Type B pancreatic cell (in vitro differentiated cells): Measurements from ENCODE around the gene C1orf50. TPM values are rescaled to one million over a fixed set of nuclear protein-coding genes. Genes with fewer than 3 reads are reported as not detected.

Experiments used
- DNase-seq: peaks from one replicate; pipeline ENCODE4 v3.0.0; 2021; ENCODE audit warnings: mixed read lengths; ENCODE audit not compliant: unreplicated experiment; ENCODE audit errors: extremely low spot score
- H3K27ac Mint-ChIP-seq: 2 replicates; pipeline ENCODE4 v1.8.0; 2021; ENCODE audit warnings: mild to moderate bottlenecking, mixed read lengths
- H3K27me3 Mint-ChIP-seq: 2 replicates; pipeline ENCODE4 v1.8.0; 2021; ENCODE audit warnings: mixed read lengths
- H3K36me3 Mint-ChIP-seq: 2 replicates; pipeline ENCODE4 v1.8.0; 2021; ENCODE audit warnings: mixed read lengths
- H3K4me1 Mint-ChIP-seq: one replicate; pipeline ENCODE4 v1.8.0; 2021; ENCODE audit warnings: mixed read lengths; ENCODE audit not compliant: unreplicated experiment
- H3K4me3 Mint-ChIP-seq: 2 replicates; pipeline ENCODE4 v1.8.0; 2021; ENCODE audit warnings: mild to moderate bottlenecking, mixed read lengths
- H3K9me3 Mint-ChIP-seq: 2 replicates; pipeline ENCODE4 v1.8.0; 2021; ENCODE audit warnings: mixed read lengths
- CTCF ChIP-seq: fragments of 200-600 bp; sonication (generic); conservative IDR thresholded peaks from 2 replicates; pipeline ENCODE4 v1.5.0; 2021; ENCODE audit warnings: antibody characterized with exemption, mild to moderate bottlenecking
- total RNA-seq: library from RNA; stranded (reverse); gene quantifications from 2 replicates; pipeline ENCODE4 v1.2.1, GENCODE V29; 2021; ENCODE audit warnings: low replicate concordance

The C1orf50 gene
- total RNA-seq, 1 donor from 2014 or later = 9.1 TPM

DNA sequence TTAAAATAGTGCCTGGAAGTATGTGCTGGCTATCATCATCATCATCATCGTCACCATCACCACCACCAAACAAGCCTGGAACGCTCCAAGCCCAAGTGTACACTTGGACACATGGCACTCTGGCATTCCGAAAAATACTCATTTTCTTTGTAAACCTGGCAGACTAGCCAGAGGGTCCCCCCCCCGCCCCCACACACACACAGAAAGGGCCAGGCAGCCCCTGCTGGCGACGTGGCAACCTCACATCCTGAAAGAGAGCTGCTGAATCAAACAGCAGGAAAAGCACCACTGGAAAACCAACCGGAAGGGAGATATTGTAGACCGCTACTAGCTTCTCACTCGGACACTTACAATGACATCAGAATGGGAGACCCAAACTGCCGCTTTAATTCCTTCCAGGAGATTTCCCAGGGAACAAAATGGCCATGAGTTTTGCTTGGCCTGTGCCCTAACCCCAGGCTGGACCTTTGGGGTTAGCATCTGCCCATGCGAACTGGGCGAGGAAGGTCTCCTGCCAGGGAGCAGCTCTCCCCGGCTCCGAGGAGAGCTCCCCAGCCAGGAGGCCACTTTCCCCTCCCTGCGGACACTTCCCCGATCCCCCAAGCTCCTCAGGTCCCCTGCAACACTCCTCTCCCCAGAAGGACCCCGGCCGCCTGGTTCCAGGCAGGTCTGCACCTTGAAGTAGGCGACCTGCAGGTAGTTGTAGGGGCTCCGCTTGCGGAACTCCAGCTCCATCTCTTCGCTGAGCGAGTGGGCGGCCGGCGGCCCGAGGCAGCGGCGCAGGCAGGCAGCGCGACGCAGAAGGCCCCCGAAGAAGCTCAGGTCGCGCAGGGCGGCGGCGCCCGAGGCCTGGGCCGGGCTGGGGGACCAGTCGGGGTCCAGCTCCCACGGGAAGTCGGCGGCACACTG, 963 bp upstream of the C1orf50 start:
- peak; percentile 78 for TF ChIP-seq CTCF
- H3K9me3 Mint-ChIP-seq = no peaks in the 10 kb centered on the region
- peaks cover 16% of the 10 kb centered on the region for H3K4me1 Mint-ChIP-seq
- no peak overlapping the region for H3K27ac Mint-ChIP-seq
- DNase-seq = peak; percentile 76
- no peaks in the 10 kb centered on the region for H3K27me3 Mint-ChIP-seq
- H3K36me3 Mint-ChIP-seq = no peaks in the 10 kb centered on the region
- H3K4me3 Mint-ChIP-seq = no peak overlapping the region

GRCh38 chr1:42767510-42768000, 506 bp downstream of the C1orf50 start:
- DNase-seq = no peak
- H3K9me3 Mint-ChIP-seq = no peaks in the 10 kb centered on the region
- no peak for TF ChIP-seq CTCF
- H3K4me1 Mint-ChIP-seq = peaks cover 16% of the 10 kb centered on the region
- no peaks in the 10 kb centered on the region for H3K27me3 Mint-ChIP-seq
- peak overlapping the region; percentile 90 for H3K27ac Mint-ChIP-seq
- H3K36me3 Mint-ChIP-seq = no peaks in the 10 kb centered on the region
- no peak overlapping the region for H3K4me3 Mint-ChIP-seq

DNA sequence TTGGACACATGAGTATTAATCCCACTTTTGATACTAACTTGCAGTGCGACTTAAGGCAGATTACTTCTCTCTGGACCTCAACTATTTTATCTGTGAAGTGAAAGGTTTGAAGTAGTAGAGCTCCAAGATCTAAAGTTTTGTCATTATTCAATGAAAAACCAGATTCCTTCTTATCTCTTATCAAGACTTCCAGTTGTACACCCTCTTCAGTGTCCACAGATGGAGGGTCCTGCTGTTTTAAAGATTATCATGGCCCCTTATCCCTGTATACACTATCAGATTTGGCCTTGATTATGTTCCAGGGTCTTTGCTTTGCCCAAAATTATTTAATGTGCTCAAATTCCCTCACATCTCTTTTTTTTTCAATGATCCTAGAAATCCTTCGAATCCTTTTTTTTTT, 1.1 kb downstream of the C1orf50 start:
- no peak for DNase-seq
- Mint-ChIP-seq H3K4me3 (no peak overlapping the region), H3K4me1 (peaks cover 16% of the 10 kb centered on the region)

GRCh38 chr1:42769811-42770210, 2.8 kb downstream of the C1orf50 start:
- no peaks in the 10 kb centered on the region for H3K9me3 Mint-ChIP-seq
- peak overlapping the region; percentile 8 for H3K4me3 Mint-ChIP-seq

More for the DNA sequence above, 1.1 kb downstream of the C1orf50 start:
- Mint-ChIP-seq H3K27ac (peak overlapping the region; percentile 90), H3K27me3 (no peaks in the 10 kb centered on the region), H3K36me3 (no peaks in the 10 kb centered on the region), H3K9me3 (no peaks in the 10 kb centered on the region)
- TF ChIP-seq CTCF = no peak

DNA sequence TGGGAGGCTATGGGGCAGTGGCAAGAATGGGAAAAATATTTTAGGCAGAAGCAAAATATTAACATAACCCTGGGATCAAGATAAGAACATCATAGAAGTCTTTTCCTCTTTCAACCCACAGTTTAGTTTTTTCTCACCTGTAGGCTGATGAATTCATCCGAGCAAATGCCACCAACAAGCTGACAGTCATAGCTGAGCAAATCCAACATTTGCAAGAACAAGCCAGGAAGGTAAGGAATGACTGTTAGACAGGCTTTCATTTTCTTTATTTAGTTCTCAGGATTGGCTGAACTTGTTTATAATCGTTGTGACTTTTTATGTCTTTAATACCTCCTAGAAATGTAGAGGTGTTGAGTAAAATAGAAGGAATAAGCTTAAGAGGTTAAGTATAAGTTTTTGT, 6.4 kb downstream of the C1orf50 start:
- TF ChIP-seq CTCF = no peak
- Mint-ChIP-seq H3K4me3 (no peak overlapping the region), H3K4me1 (peaks cover 8% of the 10 kb centered on the region), H3K27me3 (no peaks in the 10 kb centered on the region), H3K27ac (no peak overlapping the region), H3K36me3 (peaks cover 26% of the 10 kb centered on the region), H3K9me3 (no peaks in the 10 kb centered on the region)
- DNase-seq = no peak

More at GRCh38 chr1:42769811-42770210, 2.8 kb downstream of the C1orf50 start:
- peaks cover 3% of the 10 kb centered on the region for H3K36me3 Mint-ChIP-seq
- TF ChIP-seq CTCF = no peak
- no peak for DNase-seq
- peaks cover 16% of the 10 kb centered on the region for H3K4me1 Mint-ChIP-seq
- no peaks in the 10 kb centered on the region for H3K27me3 Mint-ChIP-seq
- H3K27ac Mint-ChIP-seq = no peak overlapping the region
